NT2/D1 (cell line): Measurements from ENCODE around the gene TPRG1L.

Experiments used
- SUZ12 ChIP-seq: IDR thresholded peaks from 2 replicates; pipeline ENCODE4 v1.6.1; 2011; ENCODE audit not compliant: insufficient read length, insufficient read depth; ENCODE audit errors: extremely low read depth
- YY1 ChIP-seq: IDR thresholded peaks from 2 replicates; pipeline ENCODE4 v1.6.1; 2011; ENCODE audit not compliant: insufficient read length, insufficient read depth
- ZNF274 ChIP-seq: IDR thresholded peaks from 2 replicates; pipeline ENCODE4 v1.6.1; 2011; ENCODE audit warnings: mild to moderate bottlenecking, low read depth, low read length

- TF ChIP-seq YY1 (no peak), SUZ12 (no peak), ZNF274 (no peak)
These were observed 37.6 kb upstream of the TPRG1L start for GRCh38 chr1:3586986-3587759.
